GM12878 (cell line): ENCODE results near the gene TMEM170B. TPM values are rescaled to one million over a fixed set of nuclear protein-coding genes. Genes with fewer than 3 reads are reported as not detected.

Source experiments
- ATAC-seq: fragments of 200-7000 bp; cut with Tn5 transposase; 3 replicates; pipeline ENCODE4 v1.9.1; 2020; ENCODE audit warnings: mild to moderate bottlenecking, moderate library complexity
- BruUV-seq: library from RNA; stranded (reverse); fragments of 400-500 nt; replicated peaks from 2 replicates; lab custom pipeline; 2021; lab: Mats Ljungman, UMichigan
- CTCF ChIA-PET: fragments of 300-600 bp; sonication (Branson Sonifier 250); formaldehyde crosslinking; extraction: SDS; loops from one replicate; lab custom pipeline; 2021; ENCODE audit warnings: inconsistent platforms; lab: Yijun Ruan, JAX
- POLR2A ChIA-PET: fragments of 350-600 bp; formaldehyde crosslinking; extraction: SDS; loops from one replicate; lab custom pipeline; 2021; ENCODE audit warnings: inconsistent platforms; lab: Charles Lee
- RAD21 ChIA-PET: fragments of 300-600 bp; sonication (Branson Sonifier 250); formaldehyde crosslinking; loops from one replicate; lab custom pipeline; 2023; ENCODE audit warnings: antibody characterized with exemption; ENCODE audit not compliant: unreplicated experiment; lab: Charles Lee
- SMC1A ChIA-PET: fragments of 300-600 bp; sonication (Branson Sonifier 250); formaldehyde crosslinking; loops from one replicate; lab custom pipeline; 2023; ENCODE audit not compliant: unreplicated experiment, uncharacterized antibody; lab: Charles Lee
- DNase-seq: peaks from one replicate; pipeline ENCODE4 v3.0.0-alpha.2; 2011; ENCODE audit warnings: low read depth, low spot score
- FAIRE-seq: peaks from 3 replicates; lab custom pipeline; 2011; peaks lifted over from hg19 to GRCh38; lab: Jason Lieb, UNC
- H2AFZ ChIP-seq: 2 replicates; pipeline ENCODE4 v1.6.0; 2011; ENCODE audit warnings: low read depth, low read length, control low read depth; ENCODE audit not compliant: control insufficient read depth
- H3K27ac ChIP-seq: 2 replicates; pipeline ENCODE4 v1.5.1; 2011; ENCODE audit warnings: control low read depth; ENCODE audit not compliant: control insufficient read depth, insufficient read depth
- H3K27me3 ChIP-seq, 2 experiments: replicated peaks in 1 of 2; 2 replicates each; pipeline versions ENCODE4 v1.6.0 to v1.6.1; 2011; ENCODE audit warnings: low read length in 1 of 2; ENCODE audit not compliant: control insufficient read depth in 2 of 2, insufficient read depth in 2 of 2
- H3K36me3 ChIP-seq, 2 experiments: 2 replicates each; pipeline ENCODE4 v1.5.1; 2011; ENCODE audit warnings: low read length in 1 of 2; ENCODE audit not compliant: control insufficient read depth in 2 of 2, insufficient read depth in 2 of 2
- H3K4me1 ChIP-seq: 2 replicates; pipeline ENCODE4 v1.6.1; 2011; ENCODE audit warnings: mild to moderate bottlenecking, low read length, moderate library complexity, mixed read lengths; ENCODE audit not compliant: control insufficient read depth, insufficient read depth
- H3K4me2 ChIP-seq: 2 replicates; pipeline ENCODE4 v1.6.0; 2011; ENCODE audit warnings: control low read depth; ENCODE audit not compliant: control insufficient read depth, insufficient read depth
- H3K4me3 ChIP-seq: fragments of 200-600 bp; sonication (generic); 2 replicates; pipeline ENCODE4 v1.5.1; 2016
- H3K79me2 ChIP-seq: 2 replicates; pipeline ENCODE4 v1.6.0; 2011; ENCODE audit warnings: low read length; ENCODE audit not compliant: control insufficient read depth, insufficient read depth
- H3K9ac ChIP-seq: 2 replicates; pipeline ENCODE4 v1.8.0; 2011; ENCODE audit warnings: low read length, control low read depth, mixed read lengths; ENCODE audit not compliant: control insufficient read depth, insufficient read depth
- H3K9me3 ChIP-seq: replicated peaks from 3 replicates; pipeline ENCODE4 v1.5.1; 2011; ENCODE audit warnings: mild to moderate bottlenecking, low read length; ENCODE audit not compliant: control insufficient read depth, insufficient read depth
- H4K20me1 ChIP-seq: 2 replicates; pipeline ENCODE4 v1.6.0; 2011; ENCODE audit not compliant: control insufficient read depth, insufficient read depth
- CHD2 ChIP-seq: IDR thresholded peaks from 2 replicates; pipeline ENCODE4 v1.6.1; 2011; ENCODE audit warnings: low read depth, low read length, improper control_type of control experiment, borderline replicate concordance
- IKZF1 ChIP-seq: fragments of 450-650 bp; conservative IDR thresholded peaks from 2 replicates; pipeline ENCODE4 v1.6.1; 2017; ENCODE audit warnings: antibody characterized with exemption, mild to moderate bottlenecking
- KAT2A ChIP-seq: conservative IDR thresholded peaks from 2 replicates; pipeline ENCODE4 v1.6.1; 2011; ENCODE audit warnings: low read depth, low read length; ENCODE audit not compliant: control insufficient read depth
- MEF2A ChIP-seq: IDR thresholded peaks from 2 replicates; pipeline ENCODE4 v1.6.1; 2011; ENCODE audit warnings: low read depth, mild to moderate bottlenecking, low read length, moderate library complexity; ENCODE audit not compliant: insufficient read depth
- POLR2A ChIP-seq: IDR thresholded peaks from 2 replicates; pipeline ENCODE4 v1.6.1; 2011; ENCODE audit warnings: low read depth, mild to moderate bottlenecking, low read length
- SMAD5 ChIP-seq: IDR thresholded peaks from 2 replicates; pipeline ENCODE4 v1.6.1; 2016; ENCODE audit warnings: antibody characterized with exemption, low read depth
- SP1 ChIP-seq: IDR thresholded peaks from one replicate; pipeline ENCODE4 v1.6.1; 2011; ENCODE audit warnings: low read depth, low read length
- SREBF1 ChIP-seq: IDR thresholded peaks from 2 replicates; pipeline ENCODE4 v1.6.1; 2012; ENCODE audit warnings: mild to moderate bottlenecking, low read length
- SUZ12 ChIP-seq: fragments of 200-600 bp; sonication (generic); IDR thresholded peaks from one replicate; pipeline ENCODE4 v1.6.1; 2018; ENCODE audit warnings: antibody characterized with exemption, mild to moderate bottlenecking; ENCODE audit not compliant: unreplicated experiment
- YY1 ChIP-seq: IDR thresholded peaks from 2 replicates; pipeline ENCODE4 v1.6.1; 2011; ENCODE audit warnings: low read depth, mild to moderate bottlenecking, low read length
- WGBS: methylation state at CpG from one replicate; pipeline ENCODE4 v1.1.6; 2016; ENCODE audit warnings: low lambda C conversion rate; ENCODE audit not compliant: insufficient replicate concordance, insufficient coverage; ENCODE audit errors: missing lambda C conversion rate; 5-methylcytosine and 5-hydroxymethylcytosine counted together
- in situ Hi-C: fragments of 300-500 bp; cut with MboI; formaldehyde crosslinking; loops from 9 replicates; pipeline ENCODE4 v1.14.3; 2018; ENCODE audit warnings: mixed read lengths
- intact Hi-C: fragments of 100-400 bp; cut with micrococcal nuclease; formaldehyde crosslinking; loops from one replicate; pipeline ENCODE4 v1.14.2; 2022; ENCODE audit not compliant: unreplicated experiment
- polyA plus RNA-seq, 11 experiments: library from polyadenylated mRNA; depleted of rRNA in 4 of 11; unstranded in 6 of 11; stranded (reverse) in 5 of 11; fragments of >200 nt; fragmentation: Nextera tagmentation in 4 of 11; fragmentation: Illumina TruSeq in 1 of 11; extraction: Ambion mirVana in 4 of 11; extraction: Trizol in 1 of 11; gene quantifications; 1 replicate in 1 of 11; 2 replicates in 10 of 11; pipeline versions ENCODE4 v1.2.1 to v1.2.3, GENCODE V29; 2011 to 2016; ENCODE audit warnings: inconsistent platforms in 2 of 11, missing spikeins in 2 of 11, low read depth in 1 of 11
- total RNA-seq, 4 experiments: library from RNA; depleted of rRNA in 3 of 4; stranded (reverse); fragments of >200 nt in 3 of 4; fragmentation: Illumina TruSeq in 1 of 4; extraction: Trizol in 1 of 4; gene quantifications; 2 replicates each; pipeline versions ENCODE4 v1.2.1 to v1.2.3, GENCODE V29; 2013 to 2021
- TF ChIP-seq, protein P1 (sequence below): IDR thresholded peaks from 2 replicates; pipeline ENCODE4 v1.6.1; 2011; ENCODE audit warnings: borderline replicate concordance, low read depth, mild to moderate bottlenecking, moderate library complexity, low read length; ENCODE audit not compliant: insufficient read depth, poor library complexity, severe bottlenecking
- TF ChIP-seq, protein P2 (sequence below): fragments of 450-650 bp; formaldehyde crosslinking; IDR thresholded peaks from 2 replicates; pipeline ENCODE4 v1.4.0; 2022; ENCODE audit warnings: mild to moderate bottlenecking, moderate library complexity
- TF ChIP-seq, protein P3 (sequence below): fragments of 450-650 bp; IDR thresholded peaks from 2 replicates; pipeline ENCODE4 v1.6.1; 2018; ENCODE audit warnings: mild to moderate bottlenecking, low read depth, moderate library complexity; ENCODE audit not compliant: partially characterized antibody

TMEM170B gene
- total and polyA plus RNA-seq, 10 of the 15 experiments (the other 5 are each of a cell fraction or from before 2014, with no cell fraction given): 0.38 to 10.3 (median 4.2) TPM

DNA sequence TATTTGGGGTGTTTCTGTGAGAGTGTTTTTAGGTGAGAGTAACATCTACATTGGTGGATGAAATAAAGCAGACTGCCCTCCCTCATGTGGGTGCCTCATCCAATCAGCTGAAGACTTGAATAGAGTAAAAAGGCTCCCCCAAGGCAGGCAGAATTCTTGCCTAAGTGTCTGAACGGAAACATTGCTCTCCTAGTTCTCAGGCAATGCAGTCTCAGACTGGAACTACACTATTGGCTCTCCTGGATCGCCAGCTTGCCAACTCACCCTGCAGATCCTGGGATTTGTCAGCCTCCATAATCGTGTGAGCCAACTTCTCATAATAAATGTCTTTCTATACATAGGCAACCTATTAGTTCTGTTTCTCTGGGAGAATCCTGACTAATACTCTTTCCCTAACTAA is 5.5 kb upstream of the TMEM170B start:
- H3K4me2 ChIP-seq: no peak overlapping the region
- TF ChIP-seq SREBF1 (no peak), MEF2A (no peak), SUZ12 (no peak), KAT2A (no peak), IKZF1 (no peak), CHD2 (no peak), YY1 (no peak), SP1 (no peak), SMAD5 (no peak), POLR2A (no peak)
- TF ChIP-seq, protein P1, sequence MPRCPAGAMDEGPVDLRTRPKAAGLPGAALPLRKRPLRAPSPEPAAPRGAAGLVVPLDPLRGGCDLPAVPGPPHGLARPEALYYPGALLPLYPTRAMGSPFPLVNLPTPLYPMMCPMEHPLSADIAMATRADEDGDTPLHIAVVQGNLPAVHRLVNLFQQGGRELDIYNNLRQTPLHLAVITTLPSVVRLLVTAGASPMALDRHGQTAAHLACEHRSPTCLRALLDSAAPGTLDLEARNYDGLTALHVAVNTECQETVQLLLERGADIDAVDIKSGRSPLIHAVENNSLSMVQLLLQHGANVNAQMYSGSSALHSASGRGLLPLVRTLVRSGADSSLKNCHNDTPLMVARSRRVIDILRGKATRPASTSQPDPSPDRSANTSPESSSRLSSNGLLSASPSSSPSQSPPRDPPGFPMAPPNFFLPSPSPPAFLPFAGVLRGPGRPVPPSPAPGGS: no peak
- TF ChIP-seq, protein P2, sequence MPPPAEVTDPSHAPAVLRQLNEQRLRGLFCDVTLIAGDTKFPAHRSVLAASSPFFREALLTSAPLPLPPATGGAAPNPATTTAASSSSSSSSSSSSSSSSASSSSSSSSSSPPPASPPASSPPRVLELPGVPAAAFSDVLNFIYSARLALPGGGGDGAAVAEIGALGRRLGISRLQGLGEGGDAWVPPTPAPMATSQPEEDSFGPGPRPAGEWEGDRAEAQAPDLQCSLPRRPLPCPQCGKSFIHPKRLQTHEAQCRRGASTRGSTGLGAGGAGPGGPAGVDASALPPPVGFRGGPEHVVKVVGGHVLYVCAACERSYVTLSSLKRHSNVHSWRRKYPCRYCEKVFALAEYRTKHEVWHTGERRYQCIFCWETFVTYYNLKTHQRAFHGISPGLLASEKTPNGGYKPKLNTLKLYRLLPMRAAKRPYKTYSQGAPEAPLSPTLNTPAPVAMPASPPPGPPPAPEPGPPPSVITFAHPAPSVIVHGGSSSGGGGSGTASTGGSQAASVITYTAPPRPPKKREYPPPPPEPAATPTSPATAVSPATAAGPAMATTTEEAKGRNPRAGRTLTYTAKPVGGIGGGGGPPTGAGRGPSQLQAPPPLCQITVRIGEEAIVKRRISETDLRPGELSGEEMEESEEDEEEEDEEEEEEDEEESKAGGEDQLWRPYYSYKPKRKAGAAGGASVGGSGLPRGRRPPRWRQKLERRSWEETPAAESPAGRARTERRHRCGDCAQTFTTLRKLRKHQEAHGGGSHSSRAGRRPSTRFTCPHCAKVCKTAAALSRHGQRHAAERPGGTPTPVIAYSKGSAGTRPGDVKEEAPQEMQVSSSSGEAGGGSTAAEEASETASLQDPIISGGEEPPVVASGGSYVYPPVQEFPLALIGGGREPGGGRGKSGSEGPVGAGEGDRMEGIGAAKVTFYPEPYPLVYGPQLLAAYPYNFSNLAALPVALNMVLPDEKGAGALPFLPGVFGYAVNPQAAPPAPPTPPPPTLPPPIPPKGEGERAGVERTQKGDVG (CRISPR knock-in tag): no peak
- TF ChIP-seq, protein P3, sequence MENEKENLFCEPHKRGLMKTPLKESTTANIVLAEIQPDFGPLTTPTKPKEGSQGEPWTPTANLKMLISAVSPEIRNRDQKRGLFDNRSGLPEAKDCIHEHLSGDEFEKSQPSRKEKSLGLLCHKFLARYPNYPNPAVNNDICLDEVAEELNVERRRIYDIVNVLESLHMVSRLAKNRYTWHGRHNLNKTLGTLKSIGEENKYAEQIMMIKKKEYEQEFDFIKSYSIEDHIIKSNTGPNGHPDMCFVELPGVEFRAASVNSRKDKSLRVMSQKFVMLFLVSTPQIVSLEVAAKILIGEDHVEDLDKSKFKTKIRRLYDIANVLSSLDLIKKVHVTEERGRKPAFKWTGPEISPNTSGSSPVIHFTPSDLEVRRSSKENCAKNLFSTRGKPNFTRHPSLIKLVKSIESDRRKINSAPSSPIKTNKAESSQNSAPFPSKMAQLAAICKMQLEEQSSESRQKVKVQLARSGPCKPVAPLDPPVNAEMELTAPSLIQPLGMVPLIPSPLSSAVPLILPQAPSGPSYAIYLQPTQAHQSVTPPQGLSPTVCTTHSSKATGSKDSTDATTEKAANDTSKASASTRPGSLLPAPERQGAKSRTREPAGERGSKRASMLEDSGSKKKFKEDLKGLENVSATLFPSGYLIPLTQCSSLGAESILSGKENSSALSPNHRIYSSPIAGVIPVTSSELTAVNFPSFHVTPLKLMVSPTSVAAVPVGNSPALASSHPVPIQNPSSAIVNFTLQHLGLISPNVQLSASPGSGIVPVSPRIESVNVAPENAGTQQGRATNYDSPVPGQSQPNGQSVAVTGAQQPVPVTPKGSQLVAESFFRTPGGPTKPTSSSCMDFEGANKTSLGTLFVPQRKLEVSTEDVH: no peak
- H3K27ac ChIP-seq: no peak overlapping the region
- intact Hi-C loops (no loop called here), in situ Hi-C loops (no loop called here)
- no peaks in the 10 kb centered on the region for H4K20me1 ChIP-seq
- ChIA-PET RAD21 (no interaction called here), POLR2A (no interaction called here), SMC1A (interaction anchor here (1.9 kb wide), 1 partner anchor 16 kb away, joined by 6 read pairs; no protein-coding TSS in a partner anchor), CTCF (interaction anchor here (1.3 to 2.6 kb wide), 2 partner anchors 17 to 23 kb away, joined by 3 to 8 read pairs; no protein-coding TSS in a partner anchor)
- no peaks in the 10 kb centered on the region for H3K9me3 ChIP-seq
- H3K27me3 ChIP-seq: no peaks in the 10 kb centered on the region
- no TSS peak for BruUV-seq
- no peak for DNase-seq
- H3K9ac ChIP-seq: no peak overlapping the region
- H3K4me3 ChIP-seq: no peak overlapping the region
- H3K79me2 ChIP-seq: no peaks in the 10 kb centered on the region
- no peak for ATAC-seq
- H2AFZ ChIP-seq: no peak overlapping the region
- no peaks in the 10 kb centered on the region; the same call in 1 of the 2 replicates for H3K4me1 ChIP-seq
- 28% methylated on average over 3 of the region's 3 CpGs for WGBS
- no peaks in the 10 kb centered on the region for H3K36me3 ChIP-seq
- FAIRE-seq: no peak
